HL-60/S4 treated with retinoic acid at 250 ng/mL for 4 days and 3 days (cell line): ENCODE measurements around the gene TPPP2.
"Not testable (repeated sequence)": the region's sequence is repeated elsewhere in the genome, so short reads cannot be mapped to it uniquely, and the experiment has no call there.

ENCODE experiments used
- in situ Hi-C: fragments of 300-500 bp; cut with MboI; formaldehyde crosslinking; loops from 2 replicates; pipeline ENCODE4 v1.7.0; 2022; ENCODE audit warnings: low sequenced_read_pairs

TPPP2 gene

GRCh38 chr14:21037156-21037555 lies 7.1 kb downstream of the TPPP2 start:
- in situ Hi-C loops = no loop called here

GRCh38 chr14:21038441-21039422 lies 8.7 kb downstream of the TPPP2 start:
- in situ Hi-C loops = no loop called here

GRCh38 chr14:21039585-21040369 lies 9.8 kb downstream of the TPPP2 start:
- in situ Hi-C loops = no loop called here

- in situ Hi-C loops = no loop called here
These were observed 10.4 kb downstream of the TPPP2 start for GRCh38 chr14:21040370-21040925.

- in situ Hi-C loops = not testable (repeated sequence)
These were observed 10.9 kb downstream of the TPPP2 start for GRCh38 chr14:21040941-21041340.

GRCh38 chr14:21041676-21042433 lies 11.8 kb downstream of the TPPP2 start, which contains the start of gene RNASE7:
Gene RNASE7, plus strand, starts transcription at chr14:21042362. Its CDS starts 631 bp downstream, at chr14:21042993.
- in situ Hi-C loops = no loop called here

GRCh38 chr14:21042918-21043317 lies 12.9 kb downstream of the TPPP2 start:
- in situ Hi-C loops = no loop called here

- in situ Hi-C loops = no loop called here
These were observed 13.5 kb downstream of the TPPP2 start for GRCh38 chr14:21043387-21043973.

GRCh38 chr14:21043974-21044618 lies 14.1 kb downstream of the TPPP2 start:
- in situ Hi-C loops = no loop called here

GRCh38 chr14:21047378-21047781 lies 17.4 kb downstream of the TPPP2 start:
- in situ Hi-C loops = no loop called here

GRCh38 chr14:21048638-21049037 lies 18.6 kb downstream of the TPPP2 start:
- in situ Hi-C loops = no loop called here

- in situ Hi-C loops = no loop called here
These were observed 19.3 kb downstream of the TPPP2 start for GRCh38 chr14:21049271-21049673.

GRCh38 chr14:21050597-21050996 lies 20.6 kb downstream of the TPPP2 start:
- in situ Hi-C loops = no loop called here

GRCh38 chr14:21053184-21054122 lies 23.4 kb downstream of the TPPP2 start:
- in situ Hi-C loops = no loop called here

- in situ Hi-C loops = no loop called here
These were observed 24.2 kb downstream of the TPPP2 start for GRCh38 chr14:21054123-21054767.

- in situ Hi-C loops = no loop called here
These were observed 24.7 kb downstream of the TPPP2 start for GRCh38 chr14:21054768-21055145.

- in situ Hi-C loops = no loop called here
These were observed 25.6 kb downstream of the TPPP2 start for GRCh38 chr14:21055432-21056117.
